Measurements from ENCODE around the gene C22orf15. TPM values are rescaled to one million over a fixed set of nuclear protein-coding genes. Genes with fewer than 3 reads are reported as not detected.
"Not testable (repeated sequence)": the region's sequence is repeated elsewhere in the genome, so short reads cannot be mapped to it uniquely, and the experiment has no call there.

C22orf15 gene
- total RNA-seq, 1 experiment from 2014 or later, result not detected

DNA sequence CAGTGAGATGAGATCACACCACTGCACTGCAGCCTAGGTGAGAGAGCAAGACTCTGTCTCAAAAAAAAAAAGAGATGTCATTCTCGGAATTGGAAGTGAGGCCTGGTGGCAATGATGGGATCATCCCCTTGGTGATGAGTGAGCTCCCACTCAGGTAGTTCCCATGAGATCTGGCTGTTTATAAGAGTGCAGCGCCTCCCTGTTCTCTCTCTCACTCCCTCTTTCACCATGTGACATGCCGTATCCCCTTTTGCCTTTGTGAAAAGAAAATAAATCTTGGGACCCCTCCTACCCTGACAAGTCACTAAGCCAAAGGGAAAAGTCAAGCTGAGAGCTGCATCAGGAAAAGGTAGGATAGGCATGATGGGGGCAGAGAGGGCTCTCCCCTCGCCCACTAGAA is 40.6 kb upstream of the C22orf15 start:
- H3K9me2 ChIP-seq (ENCODE audit: insufficient read depth), result no peaks in the 10 kb centered on the region
- no peaks in the 10 kb centered on the region for H3K79me2 ChIP-seq (ENCODE audit: low read depth)
- POLR2A ChIA-PET (ENCODE audit: unreplicated experiment), result interaction anchor here (0.6 kb wide), 1 partner anchor 11 kb away, joined by 3 read pairs; no protein-coding TSS in a partner anchor
- no peaks in the 10 kb centered on the region for H3K9me3 ChIP-seq (ENCODE audit: insufficient read depth, low read depth)
- H4K20me1 ChIP-seq (ENCODE audit: insufficient read depth), result no peaks in the 10 kb centered on the region
- no peaks in the 10 kb centered on the region for H3K27me3 ChIP-seq (ENCODE audit: insufficient read depth, low read depth)
- H3K4me3 ChIP-seq, result no peak overlapping the region
- H3K4me2 ChIP-seq, result no peak overlapping the region
- H3K36me3 ChIP-seq (ENCODE audit: low read depth), result no peaks in the 10 kb centered on the region
- no peak overlapping the region for H2AFZ ChIP-seq
- no peak for DNase-seq
- no peak overlapping the region for H3K27ac ChIP-seq
- CTCF ChIA-PET, result interaction anchor here (0.6 kb wide), 1 partner anchor 165 kb away, joined by 3 read pairs; no protein-coding TSS in a partner anchor
- H3F3A ChIP-seq (ENCODE audit: insufficient read depth, low read depth), result peaks cover 16% of the 10 kb centered on the region
- intact Hi-C loops (cut with micrococcal nuclease; ENCODE audit: unreplicated experiment), result no loop called here
- TF ChIP-seq CTCF (conservative IDR thresholded peaks at IDR 0.05) (no peak), EZH2 (IDR thresholded peaks at IDR 0.05; ENCODE audit: low read depth) (no peak)
- H3K4me1 ChIP-seq (replicated peaks; ENCODE audit: insufficient read depth), result peaks cover 23% of the 10 kb centered on the region
- no TSS peak for BruUV-seq (replicated peaks)

DNA sequence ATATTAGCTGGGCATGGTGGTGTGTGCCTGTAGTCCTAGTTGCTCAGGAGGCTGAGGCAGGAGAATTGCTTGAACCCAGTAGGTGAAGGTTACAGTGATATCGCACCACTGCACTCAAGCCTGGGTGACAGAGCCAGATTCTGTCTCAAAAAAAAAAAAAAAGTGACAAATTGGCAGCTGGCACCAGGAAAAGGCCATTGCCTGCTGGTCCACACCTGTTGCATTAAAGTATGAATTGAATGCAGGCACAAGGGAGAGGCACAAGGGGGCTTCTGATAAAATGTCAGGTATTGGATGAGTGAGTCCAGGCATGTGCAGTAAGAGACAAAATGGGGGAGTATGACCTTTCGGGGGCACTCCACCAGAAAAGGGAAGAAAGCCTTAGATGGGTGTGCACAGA is 40.1 kb upstream of the C22orf15 start:
- DNase-seq, result no peak
- H3K9me3 ChIP-seq (ENCODE audit: insufficient read depth, low read depth), result no peaks in the 10 kb centered on the region
- no peak overlapping the region for H2AFZ ChIP-seq
- peaks cover 16% of the 10 kb centered on the region for H3F3A ChIP-seq (ENCODE audit: insufficient read depth, low read depth)
- intact Hi-C loops (cut with micrococcal nuclease; ENCODE audit: unreplicated experiment), result no loop called here
- no peaks in the 10 kb centered on the region for H3K36me3 ChIP-seq (ENCODE audit: low read depth)
- H3K4me2 ChIP-seq, result no peak overlapping the region
- H3K9me2 ChIP-seq (ENCODE audit: insufficient read depth), result no peaks in the 10 kb centered on the region
- TF ChIP-seq CTCF (conservative IDR thresholded peaks at IDR 0.05), result no peak
- TF ChIP-seq EZH2 (IDR thresholded peaks at IDR 0.05; ENCODE audit: low read depth), result no peak
- H3K27ac ChIP-seq, result no peak overlapping the region
- H3K79me2 ChIP-seq (ENCODE audit: low read depth), result no peaks in the 10 kb centered on the region
- BruUV-seq (replicated peaks), result no TSS peak
- CTCF ChIA-PET, result no interaction called here
- POLR2A ChIA-PET (ENCODE audit: unreplicated experiment), result no interaction called here
- no peaks in the 10 kb centered on the region for H4K20me1 ChIP-seq (ENCODE audit: insufficient read depth)
- H3K27me3 ChIP-seq (ENCODE audit: insufficient read depth, low read depth), result no peaks in the 10 kb centered on the region
- H3K4me3 ChIP-seq, result no peak overlapping the region
- H3K4me1 ChIP-seq (replicated peaks; ENCODE audit: insufficient read depth), result peaks cover 20% of the 10 kb centered on the region

GRCh38 chr22:23728108-23728507 is 34.7 kb upstream of the C22orf15 start:
- CTCF ChIA-PET; DNase-seq; H3K9me3 ChIP-seq (ENCODE audit: insufficient read depth, low read depth); H3K36me3 ChIP-seq (ENCODE audit: low read depth); H3K79me2 ChIP-seq (ENCODE audit: low read depth); H3F3A ChIP-seq (ENCODE audit: insufficient read depth, low read depth); H4K20me1 ChIP-seq (ENCODE audit: insufficient read depth); H3K4me2 ChIP-seq; BruUV-seq (replicated peaks); H3K27me3 ChIP-seq (ENCODE audit: insufficient read depth, low read depth); H3K9me2 ChIP-seq (ENCODE audit: insufficient read depth); H3K27ac ChIP-seq; H3K4me3 ChIP-seq; H2AFZ ChIP-seq; intact Hi-C loops (cut with micrococcal nuclease; ENCODE audit: unreplicated experiment): not testable (repeated sequence)
- H3K4me1 ChIP-seq (replicated peaks; ENCODE audit: insufficient read depth), result peaks cover 11% of the 10 kb centered on the region
- POLR2A ChIA-PET (ENCODE audit: unreplicated experiment), result interaction anchor here (0.6 kb wide), 1 partner anchor 16 kb away, joined by 5 read pairs; no protein-coding TSS in a partner anchor

GRCh38 chr22:23737696-23738095 is 25.1 kb upstream of the C22orf15 start:
- CTCF ChIA-PET, result no interaction called here

More at GRCh38 chr22:23737696-23738095, 25.1 kb upstream of the C22orf15 start:
- TF ChIP-seq EZH2 (IDR thresholded peaks at IDR 0.05; ENCODE audit: low read depth) (no peak), CTCF (conservative IDR thresholded peaks at IDR 0.05) (no peak)
- H3K4me3 ChIP-seq, result no peak overlapping the region
- H3K27ac ChIP-seq, result no peak overlapping the region
- no peak for DNase-seq
- no peaks in the 10 kb centered on the region for H4K20me1 ChIP-seq (ENCODE audit: insufficient read depth)
- H3K9me2 ChIP-seq (ENCODE audit: insufficient read depth), result no peaks in the 10 kb centered on the region
- H3F3A ChIP-seq (ENCODE audit: insufficient read depth, low read depth), result no peaks in the 10 kb centered on the region
- POLR2A ChIA-PET (ENCODE audit: unreplicated experiment), result no interaction called here
- H3K36me3 ChIP-seq (ENCODE audit: low read depth), result no peaks in the 10 kb centered on the region
- H2AFZ ChIP-seq, result no peak overlapping the region
- no peaks in the 10 kb centered on the region for H3K79me2 ChIP-seq (ENCODE audit: low read depth)
- H3K4me1 ChIP-seq (replicated peaks; ENCODE audit: insufficient read depth), result peaks cover 2% of the 10 kb centered on the region; the same call in 1 of the 2 replicates
- no peak overlapping the region for H3K4me2 ChIP-seq
- H3K27me3 ChIP-seq (ENCODE audit: insufficient read depth, low read depth), result no peaks in the 10 kb centered on the region
- no peaks in the 10 kb centered on the region for H3K9me3 ChIP-seq (ENCODE audit: insufficient read depth, low read depth)
- intact Hi-C loops (cut with micrococcal nuclease; ENCODE audit: unreplicated experiment), result no loop called here
- BruUV-seq (replicated peaks), result no TSS peak
